ENCODE data around the gene ATP6V1E1. TPM values are rescaled to one million over a fixed set of nuclear protein-coding genes. Genes with fewer than 3 reads are reported as not detected.

ATP6V1E1 gene
- total RNA-seq, 1 donor from 2014 or later: 213 TPM

GRCh38 chr22:17665854-17666253 is 37.3 kb upstream of the ATP6V1E1 start:
- no peak for DNase-seq
- Histone ChIP-seq H3K4me3 (no peak overlapping the region), H3K36me3 (peaks cover 65% of the 10 kb centered on the region), H3K27me3 (ENCODE audit: low read depth) (no peaks in the 10 kb centered on the region), H3K27ac (replicated peaks) (no peak overlapping the region), H3K4me1 (peaks cover 11% of the 10 kb centered on the region), H3K9me3 (replicated peaks) (no peaks in the 10 kb centered on the region)
- no peak for TF ChIP-seq CTCF (IDR thresholded peaks at IDR 0.05; ENCODE audit: borderline replicate concordance)
- intact Hi-C loops (cut with micrococcal nuclease): no loop called here

- peaks cover 65% of the 10 kb centered on the region for H3K36me3 ChIP-seq
- H3K4me1 ChIP-seq: peaks cover 11% of the 10 kb centered on the region
- no peaks in the 10 kb centered on the region for H3K9me3 ChIP-seq (replicated peaks)
- DNase-seq: no peak
- no peak for TF ChIP-seq CTCF (IDR thresholded peaks at IDR 0.05; ENCODE audit: borderline replicate concordance)
- H3K27me3 ChIP-seq (ENCODE audit: low read depth): no peaks in the 10 kb centered on the region
- no peak overlapping the region for H3K27ac ChIP-seq (replicated peaks)
- H3K4me3 ChIP-seq: no peak overlapping the region
- intact Hi-C loops (cut with micrococcal nuclease): no loop called here
Measured at GRCh38 chr22:17665248-17665647, 36.7 kb upstream of the ATP6V1E1 start.

- no peaks in the 10 kb centered on the region for H3K9me3 ChIP-seq (replicated peaks)
- no peak for TF ChIP-seq CTCF (IDR thresholded peaks at IDR 0.05; ENCODE audit: borderline replicate concordance)
- no peak overlapping the region for H3K4me3 ChIP-seq
- no peak overlapping the region for H3K27ac ChIP-seq (replicated peaks)
- H3K27me3 ChIP-seq (ENCODE audit: low read depth): no peaks in the 10 kb centered on the region
- no peak for DNase-seq
- H3K36me3 ChIP-seq: peaks cover 60% of the 10 kb centered on the region
- H3K4me1 ChIP-seq: peaks cover 11% of the 10 kb centered on the region
- intact Hi-C loops (cut with micrococcal nuclease): no loop called here
Measured at GRCh38 chr22:17664414-17665055, 36.0 kb upstream of the ATP6V1E1 start.

- intact Hi-C loops (cut with micrococcal nuclease): no loop called here
- Histone ChIP-seq H3K9me3 (replicated peaks) (no peaks in the 10 kb centered on the region), H3K4me1 (no peaks in the 10 kb centered on the region), H3K27ac (replicated peaks) (no peak overlapping the region), H3K36me3 (peaks cover 54% of the 10 kb centered on the region), H3K4me3 (no peak overlapping the region), H3K27me3 (ENCODE audit: low read depth) (no peaks in the 10 kb centered on the region)
- no peak for TF ChIP-seq CTCF (IDR thresholded peaks at IDR 0.05; ENCODE audit: borderline replicate concordance)
- DNase-seq: no peak
Measured at GRCh38 chr22:17656870-17657395, 28.4 kb upstream of the ATP6V1E1 start.

- Histone ChIP-seq H3K27me3 (ENCODE audit: low read depth) (no peaks in the 10 kb centered on the region), H3K27ac (replicated peaks) (no peak overlapping the region), H3K9me3 (replicated peaks) (no peaks in the 10 kb centered on the region), H3K4me1 (no peaks in the 10 kb centered on the region), H3K36me3 (peaks cover 44% of the 10 kb centered on the region), H3K4me3 (no peak overlapping the region)
- intact Hi-C loops (cut with micrococcal nuclease): no loop called here
- no peak for DNase-seq
- TF ChIP-seq CTCF (IDR thresholded peaks at IDR 0.05; ENCODE audit: borderline replicate concordance): no peak
Measured at GRCh38 chr22:17655289-17655688, 26.7 kb upstream of the ATP6V1E1 start.

All from left ventricle myocardium inferior (tissue), 1 donor.